ENCODE results near the gene USP28.
"Not testable (repeated sequence)": the region's sequence is repeated elsewhere in the genome, so short reads cannot be mapped to it uniquely, and the experiment has no call there.

USP28 gene

DNA sequence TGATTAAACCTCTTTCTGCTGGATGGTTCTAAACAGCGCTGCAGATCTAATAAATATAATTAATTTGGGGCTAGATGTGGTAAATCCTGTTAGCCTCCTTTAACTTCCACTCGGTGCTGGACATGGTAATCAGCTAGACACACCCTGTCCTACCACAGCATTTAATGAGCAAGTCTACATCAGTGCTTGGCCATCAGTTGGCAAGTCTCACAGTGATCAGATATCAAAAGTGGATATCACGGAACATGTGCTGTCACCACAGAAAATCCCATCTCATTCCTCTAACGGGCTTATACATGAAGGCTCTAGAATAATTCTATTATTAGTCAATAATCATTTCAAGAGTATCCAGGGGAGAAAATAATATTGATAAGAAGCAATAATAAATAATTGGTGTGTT lies 5.6 kb upstream of the USP28 start:
- ChIA-PET POLR2A (no interaction called here), CTCF (no interaction called here)
- no peak for TF ChIP-seq FOXK2 (IDR thresholded peaks at IDR 0.05)
- no peak for TF ChIP-seq TARDBP (IDR thresholded peaks at IDR 0.05)
- no peak for DNase-seq (ENCODE audit: extremely low spot score)

DNA sequence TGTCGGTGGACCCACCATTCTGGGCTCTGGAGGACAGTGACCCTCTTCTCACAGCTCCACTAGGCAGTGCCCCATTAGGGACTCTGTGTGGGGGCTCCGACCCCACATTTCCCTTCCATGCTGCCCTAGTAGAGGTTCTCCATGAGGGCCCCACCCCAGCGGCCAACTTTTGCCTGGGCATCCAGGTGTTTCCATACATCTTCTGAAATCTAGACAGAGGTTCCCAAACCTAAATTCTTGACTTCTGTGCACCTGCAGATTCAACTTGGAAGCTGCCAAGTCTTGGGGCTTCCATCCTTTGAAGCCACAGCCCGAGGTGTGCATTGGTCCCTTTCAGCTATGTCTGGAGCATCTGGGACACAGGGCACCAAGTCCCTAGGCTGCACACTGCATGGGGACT lies 4.1 kb upstream of the USP28 start:
- CTCF ChIA-PET; POLR2A ChIA-PET; DNase-seq (ENCODE audit: extremely low spot score): not testable (repeated sequence)

DNA sequence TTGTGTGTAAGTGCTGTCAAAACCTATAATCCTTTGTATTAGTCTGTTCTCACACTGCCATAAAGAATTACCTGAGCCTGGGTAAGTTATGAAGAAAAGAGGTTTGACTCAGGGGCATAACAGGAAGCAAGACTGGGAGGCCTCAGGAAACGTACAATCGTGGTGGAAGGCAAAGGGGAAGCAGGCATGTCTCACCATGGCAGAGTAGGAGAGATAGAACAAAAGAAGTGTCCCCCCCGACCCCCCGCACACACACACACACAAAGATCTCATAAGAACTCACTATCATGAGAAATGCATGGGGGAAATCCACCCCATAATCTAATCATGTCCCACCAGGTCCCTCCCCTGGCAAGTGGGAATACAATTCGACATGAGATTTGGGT lies 2.3 kb upstream of the USP28 start:
- ChIA-PET CTCF (no interaction called here), POLR2A (interaction anchor here (2.1 kb wide), 1 partner anchor 18 kb away, joined by 11 read pairs; no protein-coding TSS in a partner anchor)
- no peak for DNase-seq (ENCODE audit: extremely low spot score)
- no peak for TF ChIP-seq FOXM1 (IDR thresholded peaks at IDR 0.05; ENCODE audit: borderline replicate concordance)
- TF ChIP-seq FOXK2 (IDR thresholded peaks at IDR 0.05) = no peak
- no peak for TF ChIP-seq ZNF384 (IDR thresholded peaks at IDR 0.05)
- TF ChIP-seq LEF1 (IDR thresholded peaks at IDR 0.05; ENCODE audit: borderline replicate concordance) = no peak
- TF ChIP-seq, protein P1, sequence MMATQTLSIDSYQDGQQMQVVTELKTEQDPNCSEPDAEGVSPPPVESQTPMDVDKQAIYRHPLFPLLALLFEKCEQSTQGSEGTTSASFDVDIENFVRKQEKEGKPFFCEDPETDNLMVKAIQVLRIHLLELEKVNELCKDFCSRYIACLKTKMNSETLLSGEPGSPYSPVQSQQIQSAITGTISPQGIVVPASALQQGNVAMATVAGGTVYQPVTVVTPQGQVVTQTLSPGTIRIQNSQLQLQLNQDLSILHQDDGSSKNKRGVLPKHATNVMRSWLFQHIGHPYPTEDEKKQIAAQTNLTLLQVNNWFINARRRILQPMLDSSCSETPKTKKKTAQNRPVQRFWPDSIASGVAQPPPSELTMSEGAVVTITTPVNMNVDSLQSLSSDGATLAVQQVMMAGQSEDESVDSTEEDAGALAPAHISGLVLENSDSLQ (IDR thresholded peaks at IDR 0.05) = no peak
- no peak for TF ChIP-seq ELF4 (IDR thresholded peaks at IDR 0.05)
- no peak for TF ChIP-seq ARNT (IDR thresholded peaks at IDR 0.05)
- no peak for TF ChIP-seq FOXA1 (IDR thresholded peaks at IDR 0.05)
- no peak for TF ChIP-seq L3MBTL2 (conservative IDR thresholded peaks at IDR 0.05)
- no peak for TF ChIP-seq SP1 (IDR thresholded peaks at IDR 0.05)
- no peak for TF ChIP-seq BHLHE40 (IDR thresholded peaks at IDR 0.05; ENCODE audit: borderline replicate concordance)
- no peak for TF ChIP-seq NFRKB (IDR thresholded peaks at IDR 0.05)
- TF ChIP-seq TARDBP (IDR thresholded peaks at IDR 0.05) = no peak
- no peak for TF ChIP-seq HDGF (IDR thresholded peaks at IDR 0.05; ENCODE audit: borderline replicate concordance)
- no peak for TF ChIP-seq SUZ12 (IDR thresholded peaks at IDR 0.05)

DNA sequence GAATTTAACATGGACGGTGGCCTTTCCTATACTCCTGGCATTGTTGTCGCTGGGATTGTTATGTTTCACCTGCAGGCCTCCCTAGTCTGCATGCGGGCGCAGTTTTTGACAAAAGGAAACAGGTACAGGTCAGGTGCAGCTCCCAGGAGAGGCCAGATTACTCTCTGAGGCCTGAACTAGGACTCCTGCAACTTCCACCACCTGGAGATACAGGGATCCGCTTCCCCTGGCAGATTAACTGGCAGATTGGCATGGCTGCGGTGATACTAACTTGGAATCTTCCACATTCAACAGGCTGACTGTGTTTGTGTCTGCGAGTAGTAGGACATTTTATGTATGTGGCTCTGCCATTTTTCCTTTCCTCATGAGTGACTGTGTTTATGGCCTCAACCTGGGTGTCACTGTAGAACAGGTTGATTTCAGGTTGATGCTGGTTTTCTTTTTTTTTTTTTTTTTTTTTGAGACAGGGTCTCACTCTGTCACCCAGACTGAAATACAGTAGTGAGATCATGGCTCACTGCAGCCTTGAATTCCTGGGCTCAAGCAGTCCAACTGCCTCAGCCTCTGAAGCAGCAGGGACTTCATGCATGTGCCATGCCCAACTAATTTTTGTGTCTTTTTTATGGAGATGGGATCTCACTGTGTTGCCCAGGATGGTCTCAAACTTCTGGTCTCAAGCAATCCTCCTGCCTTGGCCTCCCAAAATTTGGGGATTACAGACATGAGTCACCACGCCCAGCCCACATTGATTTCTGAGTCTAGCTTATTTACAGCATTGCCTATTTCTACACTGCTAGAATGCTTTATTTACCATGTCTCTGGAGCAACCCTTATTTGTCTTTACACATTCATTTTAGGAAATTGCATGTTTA lies 1.7 kb upstream of the USP28 start:
- CTCF ChIA-PET = interaction anchor here (2.5 kb wide), 1 partner anchor 19 kb away, joined by 10 read pairs; no protein-coding TSS in a partner anchor

DNA sequence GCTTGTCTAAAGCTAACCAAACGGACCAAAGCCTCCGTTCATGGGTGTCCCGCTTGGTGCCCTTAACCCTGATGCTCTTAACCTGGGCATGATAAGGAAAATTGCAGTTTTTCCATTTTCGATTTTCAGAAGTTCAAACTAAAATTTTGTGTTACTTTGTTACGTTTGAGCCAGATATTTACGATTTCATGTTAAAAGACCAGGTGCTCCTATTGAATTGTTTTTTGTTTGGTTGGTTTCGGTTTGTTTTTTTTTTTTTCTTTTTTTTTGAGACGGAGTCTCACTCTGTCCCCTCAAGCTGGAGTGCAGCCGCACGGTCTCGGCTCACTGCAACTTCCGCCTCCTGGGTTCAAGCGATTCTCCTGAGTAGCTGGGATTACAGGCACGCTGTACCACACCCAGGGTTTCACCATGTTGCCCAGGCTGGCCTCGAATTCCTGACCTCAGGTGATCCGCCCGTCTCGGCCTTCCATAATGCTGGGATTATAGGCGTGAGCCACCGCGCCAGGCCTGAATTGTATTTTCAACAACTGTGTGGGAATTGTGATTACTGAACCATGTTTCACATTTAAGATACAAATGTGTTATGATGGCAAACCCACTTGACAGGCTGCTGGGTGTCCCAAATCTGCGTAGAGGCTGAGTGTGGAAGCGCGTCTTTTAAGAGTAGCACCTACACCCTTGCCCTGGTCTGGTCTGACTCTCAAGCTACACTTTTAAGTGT lies 864 bp upstream of the USP28 start:
- ChIA-PET POLR2A (interaction anchor here (1.3 to 2.1 kb wide), 5 partner anchors 8 to 31 kb away, joined by 3 to 12 read pairs (median 10); no protein-coding TSS in a partner anchor), CTCF (interaction anchor here (0.5 to 2.5 kb wide), 2 partner anchors 20 to 371 kb away, joined by 3 to 10 read pairs; no protein-coding TSS in a partner anchor)

More for the DNA sequence above, 1.7 kb upstream of the USP28 start:
- peak; percentile 29; the same call in 1 of the 2 replicates for TF ChIP-seq ZNF384 (IDR thresholded peaks at IDR 0.05)
- TF ChIP-seq, protein P1 (IDR thresholded peaks at IDR 0.05) = no peak
- POLR2A ChIA-PET = interaction anchor here (1.3 to 2.1 kb wide), 2 partner anchors 19 to 31 kb away, joined by 10 to 11 read pairs; no protein-coding TSS in a partner anchor
- DNase-seq (ENCODE audit: extremely low spot score) = no peak

DNA sequence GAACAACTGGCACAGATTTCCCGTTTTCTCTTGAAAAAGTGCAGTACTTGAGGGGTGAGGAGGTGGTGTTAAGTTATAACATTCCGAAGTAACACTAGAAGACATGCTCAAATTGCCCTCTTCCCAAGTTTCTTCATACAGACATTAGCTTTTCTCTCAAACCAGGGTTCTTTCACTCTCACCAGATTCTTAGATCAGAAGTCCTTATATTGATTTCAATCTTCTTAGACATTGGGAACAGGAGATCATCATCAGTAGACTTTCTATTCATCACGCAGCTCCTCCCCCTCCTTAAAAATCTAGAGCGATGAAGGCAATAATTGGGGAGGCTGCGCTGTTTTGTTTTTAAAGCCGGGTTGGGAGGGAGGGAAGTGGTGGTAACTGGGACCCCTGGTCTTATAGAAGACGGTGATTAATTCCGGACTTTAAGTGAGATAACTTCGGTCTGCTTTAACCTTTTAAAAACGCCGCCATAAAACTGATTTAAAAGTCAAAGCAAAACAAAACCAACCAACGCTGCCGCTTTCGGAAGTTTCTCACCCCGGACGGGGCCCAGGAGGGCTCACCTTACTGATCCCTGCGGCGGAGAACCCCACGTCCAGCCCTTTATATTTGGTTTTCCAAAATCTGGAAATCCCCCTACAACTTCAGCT lies 665 bp downstream of the USP28 start:
- DNase-seq (ENCODE audit: extremely low spot score) = no peak

More for the DNA sequence above, 864 bp upstream of the USP28 start:
- TF ChIP-seq FOXA1 (IDR thresholded peaks at IDR 0.05) = no peak
- no peak for DNase-seq (ENCODE audit: extremely low spot score)

More for the DNA sequence above, 665 bp downstream of the USP28 start:
- TF ChIP-seq SUZ12 (IDR thresholded peaks at IDR 0.05) (no peak), LEF1 (IDR thresholded peaks at IDR 0.05; ENCODE audit: borderline replicate concordance) (no peak), SP1 (IDR thresholded peaks at IDR 0.05) (no peak), CTBP1 (IDR thresholded peaks at IDR 0.05; ENCODE audit: borderline replicate concordance) (no peak), FOXA1 (IDR thresholded peaks at IDR 0.05) (no peak), FOXK2 (IDR thresholded peaks at IDR 0.05) (no peak), ELF4 (IDR thresholded peaks at IDR 0.05) (no peak), TARDBP (IDR thresholded peaks at IDR 0.05) (no peak), L3MBTL2 (conservative IDR thresholded peaks at IDR 0.05) (no peak), NFRKB (IDR thresholded peaks at IDR 0.05) (no peak), FOXM1 (IDR thresholded peaks at IDR 0.05; ENCODE audit: borderline replicate concordance) (no peak), HDGF (IDR thresholded peaks at IDR 0.05; ENCODE audit: borderline replicate concordance) (no peak), ARNT (IDR thresholded peaks at IDR 0.05) (no peak), ZNF384 (IDR thresholded peaks at IDR 0.05) (no peak; the same call in 1 of the 2 replicates), BHLHE40 (IDR thresholded peaks at IDR 0.05; ENCODE audit: borderline replicate concordance) (no peak)
- TF ChIP-seq, protein P1 (IDR thresholded peaks at IDR 0.05) = no peak
- ChIA-PET CTCF (interaction anchor here (2.4 to 2.5 kb wide), 2 partner anchors 21 kb away, joined by 10 to 16 read pairs; no protein-coding TSS in a partner anchor), POLR2A (interaction anchor here (0.7 to 1.4 kb wide), 3 partner anchors 11 to 21 kb away, joined by 3 to 9 read pairs (median 3); no protein-coding TSS in a partner anchor)

Measured in HEK293T (cell line).